Endothelial cell of umbilical vein (primary cell): ENCODE results near the gene RPS19BP1. TPM values are rescaled to one million over a fixed set of nuclear protein-coding genes. Genes with fewer than 3 reads are reported as not detected.

Source experiments
- BruUV-seq: library from RNA; stranded (reverse); fragments of 400-500 nt; replicated peaks from 2 replicates; lab custom pipeline; 2021; lab: Mats Ljungman, UMichigan
- CTCF ChIA-PET: fragments of 300-600, 350-600 bp; sonication (Branson Sonifier 250); formaldehyde crosslinking; loops from one replicate; lab custom pipeline; 2021; ENCODE audit warnings: antibody characterized with exemption, inconsistent platforms; lab: Charles Lee
- POLR2A ChIA-PET: fragments of 300-600, 350-600 bp; sonication (Branson Sonifier 250); formaldehyde crosslinking; loops from one replicate; lab custom pipeline; 2021; ENCODE audit warnings: antibody characterized with exemption, inconsistent platforms; lab: Charles Lee
- DNase-seq: peaks from one replicate; pipeline ENCODE4 v3.0.0-alpha.2; 2011; ENCODE audit warnings: low read depth, low spot score
- FAIRE-seq: peaks from 2 replicates; lab custom pipeline; 2011; peaks lifted over from hg19 to GRCh38; lab: Jason Lieb, UNC
- H2AFZ ChIP-seq: 2 replicates; pipeline ENCODE4 v1.6.0; 2012; ENCODE audit warnings: low read depth, low read length, control low read depth, inconsistent platforms
- H3K27ac ChIP-seq: 2 replicates; pipeline ENCODE4 v1.5.1; 2011; ENCODE audit warnings: low read depth, mild to moderate bottlenecking, control low read depth, low read length, moderate library complexity; ENCODE audit not compliant: insufficient read depth
- H3K27me3 ChIP-seq, 2 experiments: 2 replicates each; pipeline versions ENCODE4 v1.6.0 to v1.6.1; 2011; ENCODE audit warnings: low read length in 2 of 2, mixed read lengths in 1 of 2; ENCODE audit not compliant: control insufficient read depth in 2 of 2, insufficient read depth in 2 of 2
- H3K36me3 ChIP-seq, 2 experiments: 2 replicates in 1 of 2; 3 replicates in 1 of 2; pipeline ENCODE4 v1.5.1; 2011; ENCODE audit warnings: low read length in 2 of 2, mild to moderate bottlenecking in 1 of 2, moderate library complexity in 1 of 2; ENCODE audit not compliant: control insufficient read depth in 2 of 2, insufficient read depth in 2 of 2; ENCODE audit errors: extremely low read depth in 1 of 2
- H3K4me1 ChIP-seq: 3 replicates; pipeline ENCODE4 v1.5.1; 2011; ENCODE audit warnings: mild to moderate bottlenecking, low read length; ENCODE audit not compliant: control insufficient read depth, insufficient read depth; ENCODE audit errors: extremely low read depth
- H3K4me2 ChIP-seq: 2 replicates; pipeline ENCODE4 v1.6.1; 2011; ENCODE audit warnings: low read length, control low read depth, mixed read lengths; ENCODE audit not compliant: insufficient read depth
- H3K4me3 ChIP-seq, 3 experiments: fragments of 200-600 bp in 1 of 3; sonication (generic), shearing (Covaris generic) in 1 of 3; replicated peaks in 1 of 3; 2 replicates each; pipeline ENCODE4 v1.5.1; 2011 to 2016; ENCODE audit warnings: control low read depth in 3 of 3, low read length in 3 of 3, mild to moderate bottlenecking in 2 of 3, inconsistent platforms in 1 of 3, low read depth in 1 of 3, moderate library complexity in 1 of 3; ENCODE audit not compliant: insufficient read depth in 1 of 3
- H3K79me2 ChIP-seq: 2 replicates; pipeline ENCODE4 v1.6.0; 2012; ENCODE audit warnings: low read length, inconsistent platforms; ENCODE audit not compliant: control insufficient read depth, insufficient read depth
- H3K9ac ChIP-seq: replicated peaks from 2 replicates; pipeline ENCODE3; 2011; ENCODE audit warnings: low read length, control low read depth; ENCODE audit not compliant: insufficient read depth; ENCODE audit errors: extremely low read depth
- H3K9me1 ChIP-seq: replicated peaks from 3 replicates; pipeline ENCODE4 v1.6.0; 2011; ENCODE audit warnings: mild to moderate bottlenecking, low read length; ENCODE audit not compliant: control insufficient read depth, insufficient read depth; ENCODE audit errors: extremely low read depth
- H3K9me3 ChIP-seq: replicated peaks from 2 replicates; pipeline ENCODE4 v1.5.1; 2012; ENCODE audit warnings: low read length, inconsistent platforms; ENCODE audit not compliant: control insufficient read depth, insufficient read depth
- H4K20me1 ChIP-seq: replicated peaks from 2 replicates; pipeline ENCODE3; 2011; ENCODE audit warnings: mild to moderate bottlenecking, low read length; ENCODE audit not compliant: control insufficient read depth, insufficient read depth; ENCODE audit errors: extremely low read depth
- EZH2 ChIP-seq: IDR thresholded peaks from 2 replicates; pipeline ENCODE4 v1.6.1; 2012; ENCODE audit warnings: borderline replicate concordance, low read depth, mild to moderate bottlenecking, moderate library complexity, low read length, inconsistent platforms; ENCODE audit not compliant: severe bottlenecking
- FOS ChIP-seq: IDR thresholded peaks from 2 replicates; pipeline ENCODE4 v1.6.1; 2011; ENCODE audit warnings: mild to moderate bottlenecking, low read length, moderate library complexity, borderline replicate concordance; ENCODE audit not compliant: insufficient read depth
- GATA2 ChIP-seq: IDR thresholded peaks from 2 replicates; pipeline ENCODE4 v1.7.0; 2011; ENCODE audit warnings: low read depth, mild to moderate bottlenecking, moderate library complexity, mixed read lengths, low read length; ENCODE audit not compliant: insufficient read length, insufficient read depth
- JUN ChIP-seq: IDR thresholded peaks from 2 replicates; pipeline ENCODE4 v1.6.1; 2011; ENCODE audit warnings: borderline replicate concordance, low read depth; ENCODE audit not compliant: insufficient read length, insufficient read depth
- MYC ChIP-seq: IDR thresholded peaks from one replicate; pipeline ENCODE4 v1.6.1; 2011; ENCODE audit warnings: mild to moderate bottlenecking, low read depth, low read length
- POLR2A ChIP-seq: IDR thresholded peaks from 2 replicates; pipeline ENCODE4 v1.6.1; 2012; ENCODE audit warnings: low read depth, mild to moderate bottlenecking, control low read depth, low read length
- POLR2AphosphoS5 ChIP-seq: IDR thresholded peaks from 2 replicates; pipeline ENCODE4 v1.6.1; 2012; ENCODE audit warnings: low read depth, mild to moderate bottlenecking, control low read depth, low read length, moderate library complexity; ENCODE audit not compliant: insufficient read depth
- dilution Hi-C: fragments of 300-500 bp; cut with MboI; formaldehyde crosslinking; loops from one replicate; pipeline ENCODE4 v1.15.0; 2019; ENCODE audit warnings: low sequenced_read_pairs; ENCODE audit not compliant: extremely low pct_ligation_motif_present
- intact Hi-C: fragments of 100-400 bp; cut with micrococcal nuclease; formaldehyde crosslinking; loops from one replicate; pipeline ENCODE4 v1.10.0; 2022
- polyA plus RNA-seq, 4 experiments: library from polyadenylated mRNA; depleted of rRNA in 3 of 4; stranded (reverse) in 3 of 4; unstranded in 1 of 4; fragments of >200 nt; gene quantifications; 2 replicates each; pipeline versions ENCODE4 v1.2.1 to v1.2.3, GENCODE V29; 2011 to 2012; ENCODE audit warnings: missing spikeins in 1 of 4
- total RNA-seq: library from RNA; stranded (reverse); gene quantifications from 2 replicates; pipeline ENCODE4 v1.2.3, GENCODE V29; 2021
- TF ChIP-seq, protein P1 (sequence below): IDR thresholded peaks from 2 replicates; pipeline ENCODE4 v1.6.1; 2011; ENCODE audit not compliant: insufficient read depth, insufficient read length
- TF ChIP-seq, protein P2 (sequence below), 2 donors: IDR thresholded peaks; 1 replicate in 1 of 2; 2 replicates in 1 of 2; pipeline ENCODE4 v1.5.1; 2011; ENCODE audit warnings: low read length in 2 of 2, mild to moderate bottlenecking in 2 of 2, moderate library complexity in 2 of 2, control low read depth in 1 of 2, inconsistent platforms in 1 of 2, low read depth in 1 of 2; ENCODE audit not compliant: insufficient read depth in 1 of 2; ENCODE audit errors: extremely low read depth in 1 of 2

The RPS19BP1 gene
- total and polyA plus RNA-seq, 2 donors (not counting 3 experiments of a cell fraction or from before 2014, with no cell fraction given), result 66.6 to 84.3 TPM

DNA sequence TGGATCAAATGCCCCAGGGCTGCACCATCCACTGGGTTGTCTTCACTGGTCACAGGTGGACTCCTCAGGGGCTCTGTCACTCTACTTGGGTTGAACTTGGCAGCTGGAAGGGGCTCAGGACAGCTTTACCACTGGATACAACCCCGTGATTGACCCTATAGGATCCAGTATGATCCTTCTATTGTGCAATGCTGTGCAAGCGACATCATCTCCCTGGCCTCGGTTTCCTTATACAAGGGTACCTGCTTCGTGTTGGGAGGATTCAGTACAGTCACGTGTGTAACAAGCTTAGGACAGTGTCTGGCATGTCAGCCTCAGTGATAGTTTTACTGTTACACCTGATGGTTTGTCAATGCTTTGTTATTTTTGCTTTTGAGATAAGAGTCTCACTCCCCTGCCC, 51.0 kb downstream of the RPS19BP1 start:
- Histone ChIP-seq H3K27me3 (no peaks in the 10 kb centered on the region), H3K4me2 (no peak overlapping the region), H3K36me3 (no peaks in the 10 kb centered on the region), H3K9me1 (no peaks in the 10 kb centered on the region), H3K4me1 (no peaks in the 10 kb centered on the region), H3K4me3 (no peak overlapping the region), H3K79me2 (no peaks in the 10 kb centered on the region), H3K9ac (no peak overlapping the region), H3K27ac (no peak overlapping the region), H2AFZ (no peak overlapping the region), H3K9me3 (no peaks in the 10 kb centered on the region), H4K20me1 (no peaks in the 10 kb centered on the region)
- DNase-seq (no peak), FAIRE-seq (no peak)
- TF ChIP-seq GATA2 (no peak), FOS (no peak), POLR2AphosphoS5 (no peak), POLR2A (no peak), EZH2 (no peak), MYC (no peak), JUN (no peak)
- TF ChIP-seq, protein P1, sequence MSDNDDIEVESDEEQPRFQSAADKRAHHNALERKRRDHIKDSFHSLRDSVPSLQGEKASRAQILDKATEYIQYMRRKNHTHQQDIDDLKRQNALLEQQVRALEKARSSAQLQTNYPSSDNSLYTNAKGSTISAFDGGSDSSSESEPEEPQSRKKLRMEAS, result no peak
- TF ChIP-seq, protein P2, sequence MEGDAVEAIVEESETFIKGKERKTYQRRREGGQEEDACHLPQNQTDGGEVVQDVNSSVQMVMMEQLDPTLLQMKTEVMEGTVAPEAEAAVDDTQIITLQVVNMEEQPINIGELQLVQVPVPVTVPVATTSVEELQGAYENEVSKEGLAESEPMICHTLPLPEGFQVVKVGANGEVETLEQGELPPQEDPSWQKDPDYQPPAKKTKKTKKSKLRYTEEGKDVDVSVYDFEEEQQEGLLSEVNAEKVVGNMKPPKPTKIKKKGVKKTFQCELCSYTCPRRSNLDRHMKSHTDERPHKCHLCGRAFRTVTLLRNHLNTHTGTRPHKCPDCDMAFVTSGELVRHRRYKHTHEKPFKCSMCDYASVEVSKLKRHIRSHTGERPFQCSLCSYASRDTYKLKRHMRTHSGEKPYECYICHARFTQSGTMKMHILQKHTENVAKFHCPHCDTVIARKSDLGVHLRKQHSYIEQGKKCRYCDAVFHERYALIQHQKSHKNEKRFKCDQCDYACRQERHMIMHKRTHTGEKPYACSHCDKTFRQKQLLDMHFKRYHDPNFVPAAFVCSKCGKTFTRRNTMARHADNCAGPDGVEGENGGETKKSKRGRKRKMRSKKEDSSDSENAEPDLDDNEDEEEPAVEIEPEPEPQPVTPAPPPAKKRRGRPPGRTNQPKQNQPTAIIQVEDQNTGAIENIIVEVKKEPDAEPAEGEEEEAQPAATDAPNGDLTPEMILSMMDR (IDR thresholded peaks at IDR 0.05; ENCODE audit: extremely low read depth in 1 of 2, insufficient read depth in 1 of 2, low read depth in 1 of 2, low read length in 2 of 2), result no peak
- intact Hi-C loops, result no loop called here
- no TSS peak for BruUV-seq
- dilution Hi-C loops, result no loop called here
- CTCF ChIA-PET, result interaction anchor here (1.0 to 3.3 kb wide), 2 partner anchors 14 to 15 kb away, joined by 5 to 11 read pairs; no protein-coding TSS in a partner anchor
- POLR2A ChIA-PET, result no interaction called here
